ENCODE measurements around the gene FAM53B. TPM values are rescaled to one million over a fixed set of nuclear protein-coding genes. Genes with fewer than 3 reads are reported as not detected.

The FAM53B gene
- total RNA-seq, 1 donor from 2014 or later: 53.4 TPM

- H3K9me3 ChIP-seq (replicated peaks): no peaks in the 10 kb centered on the region
- no peak overlapping the region for H3K4me3 ChIP-seq
- peak overlapping the region; percentile 92 for H3K27ac ChIP-seq (replicated peaks)
- H3K4me1 ChIP-seq: peaks cover 100% of the 10 kb centered on the region
- DNase-seq: no peak
- no peaks in the 10 kb centered on the region for H3K36me3 ChIP-seq
- intact Hi-C loops (cut with micrococcal nuclease): no loop called here
- TF ChIP-seq CTCF (IDR thresholded peaks at IDR 0.05; ENCODE audit: borderline replicate concordance): no peak
- no peaks in the 10 kb centered on the region for H3K27me3 ChIP-seq (ENCODE audit: low read depth)
These were observed 31.3 kb downstream of the FAM53B start for GRCh38 chr10:124712704-124713407.

GRCh38 chr10:124711145-124711544 lies 33.0 kb downstream of the FAM53B start:
- no peak for TF ChIP-seq CTCF (IDR thresholded peaks at IDR 0.05; ENCODE audit: borderline replicate concordance)
- no peak for DNase-seq
- peaks cover 100% of the 10 kb centered on the region for H3K4me1 ChIP-seq
- intact Hi-C loops (cut with micrococcal nuclease): no loop called here
- H3K4me3 ChIP-seq: no peak overlapping the region
- H3K36me3 ChIP-seq: peaks cover 3% of the 10 kb centered on the region
- peak overlapping the region; percentile 92 for H3K27ac ChIP-seq (replicated peaks)
- H3K9me3 ChIP-seq (replicated peaks): no peaks in the 10 kb centered on the region
- no peaks in the 10 kb centered on the region for H3K27me3 ChIP-seq (ENCODE audit: low read depth)

GRCh38 chr10:124710266-124710881 lies 33.8 kb downstream of the FAM53B start:
- H3K27me3 ChIP-seq (ENCODE audit: low read depth): no peaks in the 10 kb centered on the region
- no peak for DNase-seq
- H3K4me3 ChIP-seq: no peak overlapping the region
- H3K27ac ChIP-seq (replicated peaks): peak overlapping the region; percentile 92
- intact Hi-C loops (cut with micrococcal nuclease): no loop called here
- no peaks in the 10 kb centered on the region for H3K9me3 ChIP-seq (replicated peaks)
- H3K4me1 ChIP-seq: peaks cover 100% of the 10 kb centered on the region
- H3K36me3 ChIP-seq: peaks cover 9% of the 10 kb centered on the region
- TF ChIP-seq CTCF (IDR thresholded peaks at IDR 0.05; ENCODE audit: borderline replicate concordance): no peak

- H3K4me3 ChIP-seq: no peak overlapping the region
- no peaks in the 10 kb centered on the region for H3K27me3 ChIP-seq (ENCODE audit: low read depth)
- TF ChIP-seq CTCF (IDR thresholded peaks at IDR 0.05; ENCODE audit: borderline replicate concordance): no peak
- intact Hi-C loops (cut with micrococcal nuclease): no loop called here
- peaks cover 9% of the 10 kb centered on the region for H3K36me3 ChIP-seq
- H3K27ac ChIP-seq (replicated peaks): peak overlapping the region; percentile 92
- peak; percentile 65 for DNase-seq
- peaks cover 100% of the 10 kb centered on the region for H3K4me1 ChIP-seq
- no peaks in the 10 kb centered on the region for H3K9me3 ChIP-seq (replicated peaks)
These were observed 34.3 kb downstream of the FAM53B start for GRCh38 chr10:124709861-124710260.

GRCh38 chr10:124708922-124709520 lies 35.2 kb downstream of the FAM53B start:
- Histone ChIP-seq H3K27me3 (ENCODE audit: low read depth) (no peaks in the 10 kb centered on the region), H3K4me1 (peaks cover 100% of the 10 kb centered on the region), H3K4me3 (no peak overlapping the region), H3K9me3 (replicated peaks) (no peaks in the 10 kb centered on the region), H3K27ac (replicated peaks) (peak overlapping the region; percentile 92), H3K36me3 (peaks cover 9% of the 10 kb centered on the region)
- no peak for TF ChIP-seq CTCF (IDR thresholded peaks at IDR 0.05; ENCODE audit: borderline replicate concordance)
- intact Hi-C loops (cut with micrococcal nuclease): no loop called here
- no peak for DNase-seq
